Left ventricle myocardium inferior (tissue), 1 donor: Measurements from ENCODE around the gene DNER. TPM values are rescaled to one million over a fixed set of nuclear protein-coding genes. Genes with fewer than 3 reads are reported as not detected.

Experiments
- DNase-seq: peaks from one replicate; pipeline ENCODE4 v3.0.0-alpha.2; 2020
- H3K27ac ChIP-seq: fragments of 200-600 bp; replicated peaks from 2 replicates; pipeline ENCODE4 v1.8.0; 2021
- H3K27me3 ChIP-seq: fragments of 200-600 bp; 2 replicates; pipeline ENCODE4 v1.8.0; 2021; ENCODE audit warnings: low read depth
- H3K36me3 ChIP-seq: fragments of 200-600 bp; 2 replicates; pipeline ENCODE4 v1.8.0; 2021
- H3K4me1 ChIP-seq: fragments of 200-600 bp; 2 replicates; pipeline ENCODE4 v1.8.0; 2021
- H3K4me3 ChIP-seq: fragments of 200-600 bp; 2 replicates; pipeline ENCODE4 v1.8.0; 2021; ENCODE audit warnings: mild to moderate bottlenecking, moderate library complexity
- H3K9me3 ChIP-seq: fragments of 200-600 bp; replicated peaks from 2 replicates; pipeline ENCODE4 v1.8.0; 2021
- CTCF ChIP-seq: fragments of 200-600 bp; IDR thresholded peaks from 2 replicates; pipeline ENCODE4 v1.8.0; 2021; ENCODE audit warnings: antibody characterized with exemption, mild to moderate bottlenecking, borderline replicate concordance
- intact Hi-C: fragments of 100-400 bp; cut with micrococcal nuclease; formaldehyde crosslinking; loops from one replicate; pipeline ENCODE4 v1.11.0; 2022
- total RNA-seq: library from RNA; stranded (reverse); fragmentation: NEBNext Ultra II Directional; extraction: Animal tissue kit (Norgen Biotek cat#: 25700); gene quantifications from one replicate; pipeline ENCODE4 v1.2.1, GENCODE V29; 2021
- donor health status: DM: no; HTN: yes; CAD: no; lungs with severe emphysema.

Gene DNER
- total RNA-seq, 1 donor from 2014 or later = 2.3 TPM

GRCh38 chr2:229467783-229468182, 246.6 kb downstream of the DNER start:
- Histone ChIP-seq H3K4me3 (no peak overlapping the region), H3K9me3 (no peaks in the 10 kb centered on the region), H3K27me3 (no peaks in the 10 kb centered on the region), H3K36me3 (no peaks in the 10 kb centered on the region), H3K4me1 (no peaks in the 10 kb centered on the region), H3K27ac (no peak overlapping the region)
- intact Hi-C loops = no loop called here
- TF ChIP-seq CTCF = no peak
- no peak for DNase-seq

GRCh38 chr2:229463841-229464346, 250.5 kb downstream of the DNER start:
- Histone ChIP-seq H3K27ac (no peak overlapping the region), H3K27me3 (no peaks in the 10 kb centered on the region), H3K9me3 (no peaks in the 10 kb centered on the region), H3K4me3 (no peak overlapping the region), H3K4me1 (no peaks in the 10 kb centered on the region), H3K36me3 (no peaks in the 10 kb centered on the region)
- intact Hi-C loops = no loop called here
- TF ChIP-seq CTCF = no peak
- no peak for DNase-seq

GRCh38 chr2:229462112-229462511, 252.2 kb downstream of the DNER start:
- intact Hi-C loops = no loop called here
- Histone ChIP-seq H3K4me3 (no peak overlapping the region), H3K36me3 (no peaks in the 10 kb centered on the region), H3K9me3 (no peaks in the 10 kb centered on the region), H3K27me3 (no peaks in the 10 kb centered on the region), H3K4me1 (no peaks in the 10 kb centered on the region), H3K27ac (no peak overlapping the region)
- TF ChIP-seq CTCF = no peak
- DNase-seq = no peak

- intact Hi-C loops = no loop called here
- no peak for DNase-seq
- Histone ChIP-seq H3K27ac (no peak overlapping the region), H3K9me3 (no peaks in the 10 kb centered on the region), H3K4me1 (no peaks in the 10 kb centered on the region), H3K27me3 (no peaks in the 10 kb centered on the region), H3K36me3 (no peaks in the 10 kb centered on the region), H3K4me3 (no peak overlapping the region)
- TF ChIP-seq CTCF = no peak
These were observed 258.3 kb downstream of the DNER start for GRCh38 chr2:229456091-229456490.

- no peaks in the 10 kb centered on the region for H3K9me3 ChIP-seq
- intact Hi-C loops = no loop called here
- H3K27me3 ChIP-seq = no peaks in the 10 kb centered on the region
- no peak for DNase-seq
- H3K4me1 ChIP-seq = no peaks in the 10 kb centered on the region
- TF ChIP-seq CTCF = no peak
- no peaks in the 10 kb centered on the region for H3K36me3 ChIP-seq
- H3K4me3 ChIP-seq = no peak overlapping the region
- H3K27ac ChIP-seq = no peak overlapping the region
These were observed 259.3 kb downstream of the DNER start for GRCh38 chr2:229454934-229455631.
